ENCODE data around the gene SH3RF2.

DNA sequence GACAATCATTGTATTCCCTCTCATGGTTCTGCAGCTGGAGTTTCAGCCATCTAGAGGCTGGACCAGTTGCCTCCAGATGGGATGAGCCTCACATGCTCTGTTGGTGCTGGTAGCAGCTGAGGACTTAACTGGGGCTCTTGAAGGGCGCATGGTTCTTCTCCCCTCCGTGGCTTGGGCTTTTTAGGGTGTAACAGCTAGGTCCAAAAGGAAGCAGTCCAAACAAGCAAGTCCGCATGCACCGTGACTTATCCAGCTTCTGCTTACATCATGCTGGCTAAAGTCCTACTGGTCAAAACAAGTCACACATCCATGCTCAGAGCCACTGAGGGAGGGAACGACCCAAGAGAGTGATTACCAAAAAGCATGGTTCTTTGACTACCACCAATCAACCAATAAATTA lies 31.6 kb upstream of the SH3RF2 start:
- TF ChIP-seq, protein P1, sequence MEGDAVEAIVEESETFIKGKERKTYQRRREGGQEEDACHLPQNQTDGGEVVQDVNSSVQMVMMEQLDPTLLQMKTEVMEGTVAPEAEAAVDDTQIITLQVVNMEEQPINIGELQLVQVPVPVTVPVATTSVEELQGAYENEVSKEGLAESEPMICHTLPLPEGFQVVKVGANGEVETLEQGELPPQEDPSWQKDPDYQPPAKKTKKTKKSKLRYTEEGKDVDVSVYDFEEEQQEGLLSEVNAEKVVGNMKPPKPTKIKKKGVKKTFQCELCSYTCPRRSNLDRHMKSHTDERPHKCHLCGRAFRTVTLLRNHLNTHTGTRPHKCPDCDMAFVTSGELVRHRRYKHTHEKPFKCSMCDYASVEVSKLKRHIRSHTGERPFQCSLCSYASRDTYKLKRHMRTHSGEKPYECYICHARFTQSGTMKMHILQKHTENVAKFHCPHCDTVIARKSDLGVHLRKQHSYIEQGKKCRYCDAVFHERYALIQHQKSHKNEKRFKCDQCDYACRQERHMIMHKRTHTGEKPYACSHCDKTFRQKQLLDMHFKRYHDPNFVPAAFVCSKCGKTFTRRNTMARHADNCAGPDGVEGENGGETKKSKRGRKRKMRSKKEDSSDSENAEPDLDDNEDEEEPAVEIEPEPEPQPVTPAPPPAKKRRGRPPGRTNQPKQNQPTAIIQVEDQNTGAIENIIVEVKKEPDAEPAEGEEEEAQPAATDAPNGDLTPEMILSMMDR (IDR thresholded peaks at IDR 0.05; ENCODE audit: low read length) = no peak
- TF ChIP-seq EZH2 (optimal IDR thresholded peaks at IDR 0.05; ENCODE audit: low read depth, low read length) = no peak
